EL (cell line): Measurements from ENCODE around the gene UBE2N.
A peak's percentile ranks its signal among the peaks of the same experiment; 100 is the strongest.
"Not testable (repeated sequence)": the region's sequence is repeated elsewhere in the genome, so short reads cannot be mapped to it uniquely, and the experiment has no call there.

ENCODE experiments used
- DNase-seq: peaks from one replicate; pipeline ENCODE4 v3.0.0-alpha.2; 2016

UBE2N gene

GRCh38 chr12:93409343-93410187, 32.2 kb downstream of the UBE2N start:
- not testable (repeated sequence) for DNase-seq

- DNase-seq = no peak
Measured at GRCh38 chr12:93408813-93409212, 32.9 kb downstream of the UBE2N start.

DNA sequence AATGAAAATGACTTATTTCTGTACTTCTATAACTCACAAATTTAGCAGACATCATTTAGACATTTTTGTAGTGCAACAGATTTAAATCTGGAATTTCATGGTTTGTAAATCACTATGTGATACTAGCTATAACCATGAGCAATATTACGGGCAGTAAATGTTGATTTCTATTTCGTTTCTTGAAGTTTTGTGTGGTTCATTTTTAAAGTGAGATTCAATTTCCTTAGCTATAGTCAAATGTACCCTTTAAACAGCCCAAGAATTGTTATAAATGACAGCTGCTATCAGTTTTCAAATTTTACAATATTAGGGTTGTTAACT, 33.8 kb downstream of the UBE2N start:
- DNase-seq = no peak

DNA sequence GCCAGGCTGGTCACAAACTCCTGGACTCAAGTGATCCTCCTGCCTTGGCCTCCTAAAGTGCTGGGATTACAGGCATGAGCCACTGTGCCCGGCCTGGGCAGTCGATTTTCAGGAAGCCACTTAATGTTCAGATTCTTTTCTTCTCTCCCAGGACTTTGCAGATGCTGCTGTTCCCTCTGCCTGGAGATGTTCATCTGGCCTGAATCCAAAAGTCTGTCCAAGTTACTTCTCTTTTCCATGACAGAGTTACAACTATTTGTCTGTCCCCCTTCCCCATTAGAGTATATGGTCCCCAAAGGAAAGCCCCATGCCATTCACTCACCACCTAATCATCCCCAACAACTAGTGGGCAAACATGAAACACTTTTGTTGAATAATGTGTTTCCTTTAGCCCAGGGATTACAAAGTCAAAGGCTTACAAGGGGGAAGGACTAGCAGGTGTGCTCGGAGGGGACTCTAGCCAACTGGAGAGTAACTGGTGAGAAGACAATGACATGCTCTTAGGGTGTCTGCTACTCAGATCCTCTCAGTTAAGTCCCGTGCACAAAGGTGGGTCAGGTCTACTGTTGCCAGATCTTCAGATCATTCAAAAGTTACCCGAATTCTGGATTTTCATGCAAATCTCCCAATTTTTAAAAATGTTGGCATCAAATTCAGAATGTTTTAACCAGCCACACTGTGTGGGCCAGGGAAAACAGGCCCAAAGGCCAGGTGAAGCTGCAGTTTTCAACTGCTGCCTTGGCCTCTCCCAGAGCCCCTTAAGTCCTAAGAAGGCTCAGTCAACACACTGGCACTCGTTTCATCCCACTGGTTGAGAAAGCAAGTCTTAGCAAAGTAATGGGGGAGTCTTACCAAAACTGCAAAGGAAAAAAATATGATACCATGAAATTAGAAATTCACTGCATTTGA, 34.4 kb downstream of the UBE2N start:
- no peak for DNase-seq

GRCh38 chr12:93404961-93405849, 36.5 kb downstream of the UBE2N start:
- DNase-seq = no peak

DNA sequence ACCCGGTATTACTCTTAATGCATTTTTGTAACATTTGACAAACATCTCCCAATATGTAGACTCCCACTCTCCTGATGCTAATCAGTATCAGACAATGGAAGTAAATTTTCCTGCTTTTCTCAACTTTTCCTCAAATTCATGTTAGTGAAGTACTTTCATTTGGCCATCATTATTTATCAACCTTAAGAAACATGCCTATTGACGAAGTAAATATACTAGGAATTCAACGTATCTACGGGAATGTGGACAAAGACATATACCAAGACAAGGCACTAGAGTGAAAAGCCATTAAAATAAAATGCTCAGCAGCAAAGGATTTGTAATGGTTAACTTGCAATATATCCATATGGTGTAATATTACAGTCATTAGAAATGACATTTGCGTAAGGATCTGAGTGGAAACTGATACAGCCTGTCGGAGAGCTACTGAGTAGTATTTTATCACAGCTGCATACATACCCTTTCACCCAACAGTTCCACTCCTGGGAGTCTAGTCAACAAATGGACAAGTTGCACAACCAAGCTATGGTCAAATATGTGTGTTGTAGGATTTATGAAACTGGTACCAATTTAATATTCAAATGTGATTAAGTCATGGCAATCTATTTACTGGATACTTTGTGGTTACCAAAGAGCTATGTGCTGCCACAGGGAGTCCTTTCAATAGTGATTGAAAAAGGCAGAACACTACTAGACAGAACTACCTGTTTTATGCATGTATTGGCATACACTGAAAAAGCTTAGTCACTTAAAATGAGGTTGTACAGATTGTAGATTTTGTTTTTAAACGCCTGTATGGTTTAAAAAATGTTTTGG, 37.6 kb downstream of the UBE2N start:
- no peak for DNase-seq

GRCh38 chr12:93402333-93403311, 39.1 kb downstream of the UBE2N start:
- no peak for DNase-seq

DNA sequence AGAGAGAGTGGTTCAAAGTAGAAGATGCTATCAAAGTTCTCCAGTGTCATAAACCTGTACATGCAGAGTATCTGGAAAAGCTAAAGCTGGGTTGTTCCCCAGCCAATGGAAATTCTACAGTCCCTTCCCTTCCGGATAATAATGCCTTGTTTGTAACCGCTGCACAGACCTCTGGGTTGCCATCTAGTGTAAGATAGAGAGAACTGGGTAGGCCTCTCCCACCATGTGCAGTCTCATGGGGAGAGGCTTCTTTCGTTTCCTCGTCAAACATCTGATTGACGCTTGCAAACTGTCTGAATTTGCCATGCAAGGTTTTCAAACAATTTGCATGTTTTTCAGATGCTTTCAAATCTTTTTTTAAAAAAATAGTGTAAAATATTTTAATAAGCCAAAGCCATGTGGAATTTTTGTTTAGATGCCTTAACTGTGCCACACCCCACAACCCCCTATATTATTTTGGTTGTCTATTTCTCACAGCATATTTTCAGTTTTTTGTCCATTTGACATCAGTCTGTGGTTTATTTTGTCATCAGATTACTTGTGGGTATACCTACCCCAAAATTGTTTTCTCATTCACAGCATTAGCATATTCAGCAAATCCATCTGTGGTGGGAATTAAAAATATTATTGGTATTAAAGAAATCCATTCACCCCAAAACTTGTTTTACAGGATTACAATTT, 42.4 kb downstream of the UBE2N start:
- not testable (repeated sequence) for DNase-seq

DNA sequence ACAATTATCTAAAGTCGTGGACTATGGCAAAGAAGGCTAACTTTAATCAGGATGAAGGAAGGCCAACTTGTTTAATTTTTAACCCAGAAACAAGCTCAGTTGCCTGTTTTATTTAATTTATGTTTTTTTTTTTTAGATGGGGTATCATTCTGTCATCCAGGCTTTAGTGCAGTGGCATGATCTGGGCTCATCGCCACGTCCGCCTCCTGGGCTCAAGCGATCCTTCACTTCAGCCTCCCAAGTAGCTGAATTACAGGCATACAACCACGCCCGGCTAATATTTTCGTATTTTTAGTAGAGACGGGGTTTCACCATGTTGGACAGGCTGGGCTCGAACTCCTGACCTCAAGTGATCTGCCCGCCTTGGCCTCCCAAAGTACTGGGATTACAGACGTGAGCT, 44.3 kb downstream of the UBE2N start:
- no peak for DNase-seq

DNA sequence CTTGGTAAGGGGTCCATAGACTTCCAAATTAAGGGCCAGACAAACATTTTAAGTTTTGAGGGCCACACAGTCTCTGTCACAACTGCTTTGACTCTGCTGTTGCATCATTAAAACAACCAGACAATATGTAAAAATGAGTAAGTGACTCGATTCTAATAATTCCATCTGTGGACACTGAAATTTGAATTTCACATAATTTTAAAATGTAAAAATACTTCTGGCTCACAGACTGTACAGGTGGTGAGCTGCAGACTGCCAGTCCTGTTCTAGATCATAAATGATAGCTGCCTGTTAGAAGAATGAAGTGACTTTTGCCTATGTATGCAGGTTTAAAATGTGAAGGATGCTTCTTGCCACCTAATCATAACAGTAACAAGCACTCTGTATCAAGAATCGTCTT, 48.3 kb downstream of the UBE2N start:
- DNase-seq = no peak

DNA sequence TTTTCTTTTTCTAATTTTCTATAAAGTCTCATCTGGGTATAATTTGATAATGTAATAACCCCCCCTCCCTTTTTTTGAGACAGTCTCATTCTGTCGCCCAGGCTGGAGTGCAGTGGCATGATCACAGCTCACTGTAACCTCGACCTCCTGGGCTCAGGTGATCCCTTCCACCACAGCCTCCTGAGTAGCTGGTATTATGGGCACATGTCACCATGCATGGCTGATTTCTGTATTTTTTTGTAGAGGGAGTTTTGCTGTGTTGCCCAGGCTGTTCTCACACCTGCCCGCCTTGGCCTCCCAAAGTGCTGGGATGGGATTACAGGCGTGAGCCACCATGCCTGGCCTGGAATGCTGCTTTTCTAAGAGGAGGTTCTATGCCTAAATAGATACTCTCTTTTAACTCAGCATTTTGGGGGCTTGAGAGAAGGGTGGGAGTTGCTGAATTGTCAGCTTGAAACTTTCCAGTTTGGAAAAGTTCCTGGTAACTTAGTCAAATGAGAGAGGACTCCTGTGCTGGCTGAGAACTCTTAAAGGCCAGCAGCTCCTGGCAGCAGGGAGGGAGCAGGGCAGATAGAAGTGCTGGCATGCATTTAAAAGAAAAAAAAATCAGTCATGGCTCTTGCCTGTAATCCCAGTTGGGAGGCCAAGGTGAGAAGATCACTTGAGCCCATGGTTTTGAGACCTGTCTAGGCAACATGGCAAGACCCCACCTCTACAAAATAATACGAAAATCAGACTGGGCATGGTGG, 51.0 kb downstream of the UBE2N start:
- DNase-seq = no peak

DNA sequence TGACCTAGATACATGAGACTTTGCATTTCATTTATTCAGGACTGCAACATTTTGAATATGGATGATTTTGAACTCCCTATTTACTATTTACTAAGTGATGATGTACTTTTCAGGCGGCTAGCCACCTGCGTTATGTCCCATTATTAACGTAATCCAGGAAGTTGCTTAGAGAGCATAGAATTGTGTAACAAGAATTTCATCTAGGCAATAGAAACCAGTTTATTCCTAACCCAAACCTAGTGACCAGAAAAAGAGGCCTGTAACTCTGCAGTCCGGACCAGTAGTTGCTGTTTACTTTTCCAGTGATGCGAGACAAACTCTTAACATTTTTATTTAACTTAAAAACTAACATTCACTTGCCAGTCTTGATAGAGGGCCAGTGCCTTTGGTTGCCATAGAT, 51.7 kb downstream of the UBE2N start:
- DNase-seq = no peak

DNA sequence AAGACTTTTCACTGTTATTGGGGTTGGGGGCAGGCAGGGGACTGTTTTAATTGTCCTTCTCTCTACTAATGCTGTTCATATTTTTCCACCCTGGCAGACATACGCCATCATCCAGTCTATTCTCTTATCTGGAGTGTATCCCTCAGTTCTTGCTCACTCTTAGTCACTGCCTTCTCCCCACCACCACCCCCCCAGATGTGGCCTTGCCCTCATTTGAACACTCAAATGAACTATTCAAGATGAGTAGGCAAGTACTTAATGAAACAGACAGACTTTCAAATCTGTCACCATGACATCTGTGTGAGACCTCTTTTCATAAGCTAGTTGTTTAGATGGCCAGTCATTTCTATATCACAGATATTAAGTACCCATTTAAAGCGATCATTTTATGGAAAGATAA, 54.0 kb downstream of the UBE2N start:
- DNase-seq = peak; percentile 65

DNA sequence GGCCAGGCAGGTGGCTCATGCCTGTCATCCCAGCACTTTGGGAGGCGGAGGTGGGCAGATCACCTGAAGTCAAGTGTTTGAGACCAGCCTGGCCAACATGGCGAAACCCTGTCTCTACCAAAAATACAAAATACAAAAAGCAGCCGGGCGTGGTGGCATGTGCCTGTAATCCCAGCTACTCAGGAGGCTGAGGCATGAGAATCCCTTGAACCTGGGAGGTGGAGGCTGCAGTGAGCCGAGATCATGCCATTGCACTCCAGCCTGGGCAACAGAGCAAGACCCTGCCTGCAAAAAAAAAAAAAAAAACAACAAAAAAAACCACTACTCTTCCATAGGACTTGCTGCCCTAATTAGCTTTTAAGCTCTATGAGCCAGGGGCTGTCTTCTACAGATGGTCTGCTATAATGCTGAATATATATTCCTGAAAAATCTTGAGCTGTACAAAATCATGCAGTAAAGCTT, 59.7 kb downstream of the UBE2N start:
- DNase-seq = not testable (repeated sequence)

DNA sequence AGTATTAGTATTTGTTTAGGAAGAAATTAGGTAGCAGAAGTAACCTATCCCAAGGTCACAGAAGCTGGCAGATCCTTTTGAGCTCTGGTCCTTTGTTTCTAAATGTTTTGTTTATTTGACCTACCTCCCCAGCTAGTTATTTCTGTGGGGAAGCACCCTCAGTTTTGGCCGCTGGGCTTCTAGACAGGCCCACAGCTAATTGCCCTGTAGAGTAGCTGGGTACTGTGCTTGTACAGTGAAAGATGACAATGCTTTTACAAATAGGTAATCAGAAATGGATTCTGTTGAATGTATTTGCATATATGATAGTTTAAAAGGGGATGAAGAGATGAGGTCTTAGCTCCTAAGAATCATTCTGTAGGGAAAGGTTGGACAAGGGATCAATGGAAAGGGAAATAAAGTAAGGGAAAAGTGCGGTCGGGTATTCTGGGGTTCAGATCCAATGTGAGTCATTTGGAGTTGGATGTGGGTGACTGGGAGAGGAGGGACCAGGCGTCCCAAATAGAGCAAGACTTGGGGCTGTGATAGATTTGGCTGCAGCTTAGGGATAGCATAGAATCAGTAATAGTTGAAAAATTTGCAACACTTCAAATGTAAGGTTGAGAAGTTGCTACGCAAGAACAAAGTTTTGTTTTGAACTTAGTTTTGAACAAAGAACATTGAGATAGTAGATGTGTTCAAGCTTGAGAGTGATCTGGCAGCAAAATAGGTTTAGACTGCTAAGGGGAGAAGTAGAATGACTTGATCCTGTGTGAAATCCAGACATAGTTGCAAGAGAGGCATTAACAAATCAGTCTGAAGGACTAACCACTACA, 60.4 kb downstream of the UBE2N start:
- DNase-seq = no peak

DNA sequence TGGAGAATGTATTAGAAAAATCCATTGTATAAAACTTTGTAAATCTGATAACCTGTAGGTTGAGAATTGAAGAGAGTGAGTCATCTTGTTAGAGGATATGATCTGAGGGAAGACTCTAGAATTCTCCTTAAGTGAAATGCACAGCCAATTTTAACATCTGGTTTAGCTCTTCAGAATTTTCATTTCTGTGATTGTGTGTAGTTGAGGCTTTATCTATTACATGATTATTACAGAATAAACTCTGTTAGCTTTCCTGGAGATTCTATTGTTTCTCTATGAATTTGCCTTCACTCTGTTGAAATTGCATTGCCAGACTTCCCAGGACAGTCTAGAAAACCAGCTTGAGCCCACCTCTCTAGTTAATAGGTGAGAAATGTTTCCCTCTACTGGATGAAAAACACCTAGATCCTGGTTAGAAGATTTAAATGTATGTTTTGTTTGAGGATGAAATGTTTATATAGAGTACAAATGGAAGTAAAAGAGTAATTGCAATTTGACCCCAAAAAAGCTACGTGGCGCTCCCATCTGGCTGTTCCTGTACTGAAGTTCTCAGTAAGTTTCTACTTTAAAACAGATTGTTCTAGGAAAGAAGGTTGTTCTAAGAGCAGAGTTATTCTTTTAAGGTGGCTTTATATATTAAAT, 61.1 kb downstream of the UBE2N start:
- peak; percentile 29 for DNase-seq

DNA sequence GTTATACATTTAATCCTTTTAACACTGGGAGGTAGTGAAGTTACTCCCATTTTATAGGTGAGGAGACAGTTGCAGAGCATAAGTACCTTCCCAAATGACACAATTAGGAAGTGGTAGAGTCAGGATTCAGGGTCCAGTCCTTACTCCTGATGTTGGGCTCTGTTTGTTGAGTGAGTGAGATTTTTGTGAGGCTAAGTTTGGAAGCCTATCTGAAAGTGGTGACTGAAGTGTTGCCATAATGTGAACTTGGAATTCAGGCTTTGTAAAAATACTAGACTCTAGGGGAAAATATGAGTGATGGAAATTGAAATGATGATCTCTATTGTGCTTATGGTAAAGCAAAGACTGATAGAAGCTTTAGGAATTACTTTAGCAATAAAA, 61.8 kb downstream of the UBE2N start:
- peak; percentile 7 for DNase-seq
